GM18505 (cell line): ENCODE measurements around the gene KANSL1.

Source experiments
- ATAC-seq: cut with Tn5 transposase; IDR thresholded peaks from one replicate; pipeline ENCODE4 v1.9.1; 2021; ENCODE audit not compliant: unreplicated experiment
- POLR2A ChIP-seq: IDR thresholded peaks from 4 replicates; pipeline ENCODE4 v1.6.1; 2011; ENCODE audit warnings: borderline replicate concordance; ENCODE audit not compliant: insufficient read depth, insufficient read length; ENCODE audit errors: extremely low read depth

Gene KANSL1

GRCh38 chr17:46128453-46128852 is 64.8 kb downstream of the KANSL1 start:
- no peak for TF ChIP-seq POLR2A
- ATAC-seq = no peak

DNA sequence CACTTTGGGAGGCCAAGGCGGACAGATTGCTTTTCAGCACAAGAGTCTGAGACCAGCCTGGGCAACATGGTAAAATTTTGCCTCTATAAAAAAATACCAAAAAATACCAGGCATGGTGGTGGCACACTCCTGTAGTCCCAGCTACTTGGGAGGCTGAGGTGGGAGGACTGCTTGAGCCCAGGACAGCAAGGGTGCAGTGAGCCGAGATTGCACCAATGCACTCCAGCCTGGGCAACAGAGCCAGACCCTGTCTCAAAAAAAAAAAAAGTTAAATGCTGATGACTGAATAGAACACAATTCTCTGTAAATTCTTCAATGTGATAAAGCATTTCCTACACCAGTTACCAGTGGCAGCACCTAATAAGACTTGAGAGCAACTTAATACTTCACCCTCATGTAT is 65.7 kb downstream of the KANSL1 start:
- no peak for TF ChIP-seq POLR2A
- no peak for ATAC-seq

DNA sequence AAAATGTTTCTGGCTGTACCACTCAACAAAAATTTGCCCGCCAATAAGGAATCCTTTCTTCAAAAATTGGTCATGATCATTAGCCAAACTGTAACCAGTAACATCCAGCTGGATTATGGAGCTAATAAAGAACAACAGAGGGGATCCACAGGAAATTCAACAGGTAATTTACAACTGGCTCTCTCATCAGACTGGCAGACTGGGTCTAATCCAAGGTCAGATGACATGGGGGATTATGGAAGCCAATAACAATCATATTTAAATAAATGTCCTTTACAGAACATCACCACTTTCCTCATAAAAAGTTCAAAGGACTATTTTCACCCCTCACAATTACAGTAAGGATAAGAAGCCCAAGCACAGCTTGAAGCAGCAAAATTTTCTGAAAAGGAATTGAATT is 66.4 kb downstream of the KANSL1 start:
- ATAC-seq = no peak

DNA sequence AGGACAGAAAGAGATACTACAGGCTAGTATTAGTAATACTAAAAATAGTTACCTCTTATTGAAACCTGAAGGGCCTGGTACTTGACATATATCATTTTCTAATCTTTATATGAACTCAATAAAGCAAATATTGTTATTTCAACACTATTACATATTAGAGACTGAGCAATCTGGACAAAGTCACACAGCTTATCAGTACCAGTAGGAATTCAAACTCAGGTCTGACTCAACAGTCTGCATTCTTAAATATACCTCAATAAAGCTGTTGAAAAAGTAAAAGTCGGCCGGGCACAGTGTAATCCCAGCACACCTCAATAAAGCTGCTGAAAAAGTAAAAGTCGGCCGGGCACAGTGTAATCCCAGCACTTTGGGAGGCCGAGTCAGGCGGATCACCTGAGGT is 67.4 kb downstream of the KANSL1 start:
- TF ChIP-seq POLR2A = no peak
- no peak for ATAC-seq

More for the DNA sequence above, 66.4 kb downstream of the KANSL1 start:
- TF ChIP-seq POLR2A = no peak

DNA sequence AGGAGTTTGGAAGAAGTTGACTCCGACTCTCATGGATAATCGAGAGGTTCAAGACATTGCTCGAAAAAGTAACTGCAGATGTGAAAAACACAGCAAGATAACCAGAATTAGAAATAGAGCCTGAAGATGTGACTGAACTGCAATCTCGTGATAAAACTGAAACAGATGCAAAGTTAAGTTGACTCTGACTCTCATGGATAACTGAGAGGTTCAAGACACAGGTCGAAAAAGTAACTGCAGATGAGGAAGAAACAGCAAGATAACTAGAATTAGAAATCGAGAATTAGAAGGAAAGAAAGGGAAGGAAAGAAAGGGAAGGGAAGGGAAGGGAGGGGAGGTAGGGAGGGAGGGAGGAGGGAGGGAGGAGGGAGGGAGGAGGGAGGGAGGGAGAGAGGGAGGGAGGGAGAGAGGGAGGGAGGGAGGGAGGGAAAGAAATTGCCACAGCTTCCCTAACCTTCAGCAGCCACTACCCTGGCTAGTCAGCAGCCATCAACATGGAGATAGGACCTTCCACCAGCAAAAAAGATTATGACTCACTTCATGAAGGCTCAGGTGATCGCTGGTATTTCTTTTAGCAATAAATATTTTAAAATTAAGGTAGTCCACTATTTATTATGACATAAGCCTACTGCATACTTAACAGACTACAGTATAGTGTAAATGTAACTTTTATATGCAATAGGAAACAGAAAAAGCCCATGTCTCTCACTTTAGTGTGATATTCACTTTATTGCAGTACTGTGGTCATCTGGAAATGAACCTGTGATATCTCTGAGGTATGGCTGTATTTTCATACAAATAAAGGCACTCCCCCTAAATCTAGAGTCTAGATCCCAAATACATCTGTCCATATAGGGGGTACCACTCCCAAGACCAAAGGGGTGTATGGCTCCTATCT is 68.3 kb downstream of the KANSL1 start:
- TF ChIP-seq POLR2A = no peak
- ATAC-seq = no peak

DNA sequence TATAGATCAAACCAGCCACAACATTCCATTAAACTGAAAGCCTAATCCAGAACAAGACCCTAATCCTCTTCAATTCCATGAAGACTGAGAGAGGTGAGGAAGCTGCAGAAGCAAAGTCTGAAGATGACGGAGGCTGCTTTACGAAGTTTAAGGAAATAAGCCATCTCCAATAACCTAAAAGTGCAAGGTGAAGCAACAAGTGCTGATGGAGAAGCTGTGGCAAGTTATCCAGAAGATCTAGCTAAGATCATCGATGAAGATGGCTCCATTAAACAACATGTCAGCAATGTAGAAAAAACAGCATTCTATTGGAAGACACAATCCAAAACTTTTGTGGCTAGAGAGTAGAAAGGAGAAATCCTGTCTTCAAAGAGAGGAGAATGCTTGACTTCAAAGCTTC is 69.6 kb downstream of the KANSL1 start:
- ATAC-seq = no peak
- no peak for TF ChIP-seq POLR2A

DNA sequence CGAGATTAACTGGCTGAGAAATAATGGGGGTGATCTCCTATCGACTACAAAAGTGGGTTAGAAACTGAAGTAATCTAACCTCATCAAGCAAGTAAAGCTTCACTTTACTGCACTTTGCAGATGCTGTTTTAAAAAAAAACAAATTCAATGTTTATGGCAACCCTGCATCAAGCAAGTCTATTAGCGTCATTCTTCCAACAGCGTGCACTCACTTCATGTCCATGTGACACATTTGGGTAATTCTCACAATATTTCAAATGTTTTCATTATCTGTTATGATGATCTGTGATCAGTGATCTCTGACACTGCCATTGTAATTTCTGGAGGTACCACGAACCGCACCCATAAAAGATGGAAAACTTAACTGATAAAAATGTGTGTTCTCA is 70.8 kb downstream of the KANSL1 start:
- ATAC-seq = no peak
- no peak for TF ChIP-seq POLR2A

GRCh38 chr17:46121841-46122485 is 71.3 kb downstream of the KANSL1 start:
- TF ChIP-seq POLR2A = no peak
- no peak for ATAC-seq

GRCh38 chr17:46121165-46121764 is 72.0 kb downstream of the KANSL1 start:
- no peak for ATAC-seq
- TF ChIP-seq POLR2A = no peak

GRCh38 chr17:46120537-46120936 is 72.7 kb downstream of the KANSL1 start:
- no peak for ATAC-seq

GRCh38 chr17:46120078-46120477 is 73.2 kb downstream of the KANSL1 start:
- ATAC-seq = no peak

More at GRCh38 chr17:46120537-46120936, 72.7 kb downstream of the KANSL1 start:
- no peak for TF ChIP-seq POLR2A

DNA sequence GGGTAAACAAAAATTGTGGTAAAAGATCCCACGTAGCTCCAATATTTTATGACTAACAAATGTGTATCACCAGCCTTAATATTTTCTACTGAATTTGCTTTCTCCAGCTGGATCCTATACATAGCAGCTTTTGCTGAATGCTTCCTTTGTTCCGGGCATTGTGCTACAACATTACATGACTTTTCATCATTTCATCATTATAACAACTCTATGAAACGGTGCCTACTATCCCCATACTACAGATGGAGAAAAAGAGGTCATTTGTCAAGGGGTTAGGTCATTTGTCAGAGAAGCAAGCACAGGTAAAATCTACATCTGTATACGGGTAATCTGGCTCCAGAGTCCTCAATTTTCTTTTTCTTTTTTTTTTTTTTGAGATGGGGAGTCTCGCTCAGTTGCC is 74.3 kb downstream of the KANSL1 start:
- ATAC-seq = no peak

More at GRCh38 chr17:46120078-46120477, 73.2 kb downstream of the KANSL1 start:
- no peak for TF ChIP-seq POLR2A

DNA sequence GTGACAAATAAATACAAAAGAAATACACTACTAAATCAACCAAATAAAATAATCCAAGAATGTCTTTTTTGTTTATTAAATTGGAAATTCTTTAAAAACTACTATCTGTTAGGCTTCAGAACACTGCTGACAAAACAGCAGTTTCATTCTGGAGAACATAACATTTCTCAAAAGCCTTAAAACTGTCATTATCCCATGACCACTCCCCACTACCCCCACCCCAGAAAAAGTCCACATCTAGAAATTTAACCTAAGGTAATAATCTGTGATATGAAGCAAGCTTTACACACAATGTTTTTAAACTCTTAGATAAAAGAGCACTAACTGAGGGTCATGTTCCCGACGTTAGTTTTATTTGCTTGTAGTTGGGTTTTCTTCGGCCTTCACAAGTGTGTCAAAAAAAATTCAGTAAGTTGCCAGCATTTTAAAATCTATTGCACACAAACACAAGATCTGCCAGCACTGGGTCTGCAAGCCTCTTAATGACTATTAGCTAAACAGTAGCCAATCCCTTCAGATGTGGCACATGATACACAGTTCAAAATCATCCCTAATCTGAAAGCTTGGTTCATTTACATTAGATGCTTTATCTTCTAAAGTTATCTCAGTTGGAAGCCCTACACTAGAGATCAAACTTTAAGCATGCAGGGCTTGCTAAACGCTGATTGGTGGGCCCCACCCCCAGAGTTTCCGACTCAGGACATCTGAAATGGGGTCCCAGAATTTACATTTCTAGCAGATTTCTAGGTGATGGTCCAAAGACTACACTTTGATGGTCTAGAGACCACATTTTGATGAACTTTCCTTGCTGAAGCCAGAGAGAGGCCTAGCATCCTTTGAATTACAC is 75.2 kb downstream of the KANSL1 start:
- no peak for TF ChIP-seq POLR2A
- no peak for ATAC-seq

More for the DNA sequence above, 74.3 kb downstream of the KANSL1 start:
- no peak for TF ChIP-seq POLR2A
